HepG2 (cell line): ENCODE data around the gene AXIN2. TPM values are rescaled to one million over a fixed set of nuclear protein-coding genes. Genes with fewer than 3 reads are reported as not detected.

Source experiments
- ATM ChIP-seq: fragments of 450-650 bp; IDR thresholded peaks from 2 replicates; pipeline ENCODE4 v1.7.1; 2017; ENCODE audit warnings: mild to moderate bottlenecking, borderline replicate concordance
- CCDC6 ChIP-seq: sonication (generic); formaldehyde crosslinking; IDR thresholded peaks from 2 replicates; pipeline ENCODE4 v1.8.1; 2022; ENCODE audit warnings: mild to moderate bottlenecking, missing genetic modification reagents, moderate library complexity
- EEA1 ChIP-seq: sonication (generic); formaldehyde crosslinking; IDR thresholded peaks from 2 replicates; pipeline ENCODE4 v1.5.1; 2020; ENCODE audit warnings: mild to moderate bottlenecking, missing genetic modification reagents, borderline replicate concordance
- ERF ChIP-seq: IDR thresholded peaks from 2 replicates; pipeline ENCODE4 v1.6.1; 2018; ENCODE audit warnings: missing biosample characterization, missing genetic modification reagents
- HDAC2 ChIP-seq: sonication (generic); formaldehyde crosslinking; IDR thresholded peaks from 2 replicates; pipeline ENCODE4 v1.4.0; 2020; ENCODE audit warnings: missing genetic modification reagents
- HNF4A ChIP-seq: sonication (generic); formaldehyde crosslinking; IDR thresholded peaks from 2 replicates; pipeline ENCODE4 v1.4.0; 2020; ENCODE audit warnings: missing genetic modification reagents
- MIER3 ChIP-seq: IDR thresholded peaks from 2 replicates; pipeline ENCODE4 v1.6.1; 2016; ENCODE audit warnings: missing compliant biosample characterization, borderline replicate concordance
- MNT ChIP-seq: fragments of 450-650 bp; IDR thresholded peaks from 2 replicates; pipeline ENCODE4 v1.6.1; 2016
- SOX5 ChIP-seq: IDR thresholded peaks from 2 replicates; pipeline ENCODE4 v1.6.1; 2016; ENCODE audit warnings: borderline replicate concordance
- SRSF4 ChIP-seq: fragments of 200-400 bp; formaldehyde crosslinking; IDR thresholded peaks from one replicate; pipeline ENCODE4 v1.6.1; 2018; ENCODE audit warnings: mild to moderate bottlenecking, low read depth, low read length, moderate library complexity; ENCODE audit not compliant: poor library complexity, severe bottlenecking
- TFE3 ChIP-seq: IDR thresholded peaks from 2 replicates; pipeline ENCODE4 v1.6.1; 2016
- ZBTB21 ChIP-seq: sonication (generic); formaldehyde crosslinking; IDR thresholded peaks from 2 replicates; pipeline ENCODE4 v1.4.0; 2020; ENCODE audit warnings: missing genetic modification reagents
- ZNF263 ChIP-seq: sonication (generic); formaldehyde crosslinking; IDR thresholded peaks from 2 replicates; pipeline ENCODE4 v1.4.0; 2020; ENCODE audit warnings: missing genetic modification reagents
- ZNF503 ChIP-seq: sonication (generic); formaldehyde crosslinking; IDR thresholded peaks from 2 replicates; pipeline ENCODE4 v1.4.0; 2020; ENCODE audit warnings: missing genetic modification reagents
- ZNF510 ChIP-seq: sonication (generic); formaldehyde crosslinking; IDR thresholded peaks from 2 replicates; pipeline ENCODE4 v1.4.0; 2020; ENCODE audit warnings: low read depth, mild to moderate bottlenecking, missing genetic modification reagents
- ZNF556 ChIP-seq: sonication (generic); formaldehyde crosslinking; IDR thresholded peaks from 2 replicates; pipeline ENCODE4 v1.4.0; 2020; ENCODE audit warnings: mild to moderate bottlenecking, missing genetic modification reagents, borderline replicate concordance
- ZNF652 ChIP-seq: IDR thresholded peaks from 2 replicates; pipeline ENCODE4 v1.6.1; 2016; ENCODE audit warnings: low read depth, borderline replicate concordance
- polyA plus RNA-seq, 8 experiments: library from polyadenylated mRNA; depleted of rRNA in 3 of 8; stranded (reverse) in 7 of 8; unstranded in 1 of 8; fragments of >200 nt; fragmentation: Illumina TruSeq in 4 of 8; extraction: Trizol in 4 of 8; gene quantifications; 2 replicates each; pipeline versions ENCODE4 v1.2.1 to v1.2.3, GENCODE V29; 2011 to 2016; ENCODE audit warnings: low read depth in 4 of 8, missing spikeins in 1 of 8, mixed read lengths in 1 of 8; ENCODE audit not compliant: insufficient read depth in 1 of 8
- total RNA-seq, 5 experiments: library from RNA; depleted of rRNA; stranded (reverse); fragments of >200 nt; fragmentation: Illumina TruSeq; extraction: Trizol; gene quantifications; 2 replicates each; pipeline ENCODE4 v1.2.3, GENCODE V29; 2016; ENCODE audit warnings: low read depth in 1 of 5
- TF ChIP-seq, protein P1 (sequence below), 2 experiments: IDR thresholded peaks; 2 replicates each; pipeline ENCODE4 v1.6.1; 2011 to 2012; ENCODE audit warnings: low read length in 2 of 2, borderline replicate concordance in 1 of 2, low read depth in 1 of 2, mild to moderate bottlenecking in 1 of 2, moderate library complexity in 1 of 2
- TF ChIP-seq, protein P2 (sequence below): sonication (generic); formaldehyde crosslinking; IDR thresholded peaks from 2 replicates; pipeline ENCODE4 v1.4.0; 2020; ENCODE audit warnings: missing genetic modification reagents, borderline replicate concordance

AXIN2 gene
- total and polyA plus RNA-seq, 2 of the 13 experiments (the other 11 are each of a cell fraction or from before 2014, with no cell fraction given) = 58.6 to 63.4 TPM

DNA sequence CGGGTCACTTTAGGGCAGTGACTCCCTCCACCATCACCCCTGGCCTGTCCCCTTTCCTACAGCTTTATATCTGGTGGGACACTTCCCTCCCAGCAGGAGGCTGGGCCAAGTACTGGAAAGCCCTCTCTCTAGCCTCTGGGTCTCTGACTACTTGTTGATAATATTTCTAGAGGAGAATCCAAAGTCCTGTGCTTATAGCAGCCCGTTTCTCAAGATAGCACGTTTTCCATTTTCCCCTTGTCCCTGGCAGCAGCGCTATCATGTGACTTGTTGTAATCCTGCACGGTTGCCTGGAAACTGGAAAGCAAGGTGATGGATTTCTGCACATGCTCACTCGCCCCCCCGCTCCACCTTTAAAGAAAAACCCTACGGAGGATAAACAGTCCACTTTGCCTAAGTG, 3.3 kb upstream of the AXIN2 start (continued):
- no peak for TF ChIP-seq SRSF4
- TF ChIP-seq EEA1 (CRISPR knock-in tag) = no peak
- TF ChIP-seq ERF (CRISPR knock-in tag) = 0 out of 2 replicates have a peak, but pooled peaks have one; percentile 10
- TF ChIP-seq MIER3 (CRISPR knock-in tag) = 0 out of 2 replicates have a peak, but pooled peaks have one; percentile 23
- TF ChIP-seq HNF4A (CRISPR knock-in tag) = peak; percentile 30
- TF ChIP-seq ZNF503 (CRISPR knock-in tag) = 0 out of 2 replicates have a peak, but pooled peaks have one; percentile 12
- no peak for TF ChIP-seq ZBTB21
- TF ChIP-seq ZNF510 = no peak
- no peak for TF ChIP-seq ATM
- no peak for TF ChIP-seq CCDC6 (CRISPR knock-in tag)
- TF ChIP-seq TFE3 = peak; percentile 90
- TF ChIP-seq, protein P1, sequence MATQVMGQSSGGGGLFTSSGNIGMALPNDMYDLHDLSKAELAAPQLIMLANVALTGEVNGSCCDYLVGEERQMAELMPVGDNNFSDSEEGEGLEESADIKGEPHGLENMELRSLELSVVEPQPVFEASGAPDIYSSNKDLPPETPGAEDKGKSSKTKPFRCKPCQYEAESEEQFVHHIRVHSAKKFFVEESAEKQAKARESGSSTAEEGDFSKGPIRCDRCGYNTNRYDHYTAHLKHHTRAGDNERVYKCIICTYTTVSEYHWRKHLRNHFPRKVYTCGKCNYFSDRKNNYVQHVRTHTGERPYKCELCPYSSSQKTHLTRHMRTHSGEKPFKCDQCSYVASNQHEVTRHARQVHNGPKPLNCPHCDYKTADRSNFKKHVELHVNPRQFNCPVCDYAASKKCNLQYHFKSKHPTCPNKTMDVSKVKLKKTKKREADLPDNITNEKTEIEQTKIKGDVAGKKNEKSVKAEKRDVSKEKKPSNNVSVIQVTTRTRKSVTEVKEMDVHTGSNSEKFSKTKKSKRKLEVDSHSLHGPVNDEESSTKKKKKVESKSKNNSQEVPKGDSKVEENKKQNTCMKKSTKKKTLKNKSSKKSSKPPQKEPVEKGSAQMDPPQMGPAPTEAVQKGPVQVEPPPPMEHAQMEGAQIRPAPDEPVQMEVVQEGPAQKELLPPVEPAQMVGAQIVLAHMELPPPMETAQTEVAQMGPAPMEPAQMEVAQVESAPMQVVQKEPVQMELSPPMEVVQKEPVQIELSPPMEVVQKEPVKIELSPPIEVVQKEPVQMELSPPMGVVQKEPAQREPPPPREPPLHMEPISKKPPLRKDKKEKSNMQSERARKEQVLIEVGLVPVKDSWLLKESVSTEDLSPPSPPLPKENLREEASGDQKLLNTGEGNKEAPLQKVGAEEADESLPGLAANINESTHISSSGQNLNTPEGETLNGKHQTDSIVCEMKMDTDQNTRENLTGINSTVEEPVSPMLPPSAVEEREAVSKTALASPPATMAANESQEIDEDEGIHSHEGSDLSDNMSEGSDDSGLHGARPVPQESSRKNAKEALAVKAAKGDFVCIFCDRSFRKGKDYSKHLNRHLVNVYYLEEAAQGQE (IDR thresholded peaks at IDR 0.05; ENCODE audit: borderline replicate concordance in 1 of 2, low read depth in 1 of 2, low read length in 2 of 2) = no peak
- TF ChIP-seq ZNF652 = no peak
- no peak for TF ChIP-seq ZNF263 (CRISPR knock-in tag)
- no peak for TF ChIP-seq ZNF556 (CRISPR knock-in tag)
- TF ChIP-seq HDAC2 = 0 out of 2 replicates have a peak, but pooled peaks have one; percentile 58
- TF ChIP-seq SOX5 (CRISPR knock-in tag) = peak; percentile 49; the same call in 1 of the 2 replicates
- TF ChIP-seq, protein P2, sequence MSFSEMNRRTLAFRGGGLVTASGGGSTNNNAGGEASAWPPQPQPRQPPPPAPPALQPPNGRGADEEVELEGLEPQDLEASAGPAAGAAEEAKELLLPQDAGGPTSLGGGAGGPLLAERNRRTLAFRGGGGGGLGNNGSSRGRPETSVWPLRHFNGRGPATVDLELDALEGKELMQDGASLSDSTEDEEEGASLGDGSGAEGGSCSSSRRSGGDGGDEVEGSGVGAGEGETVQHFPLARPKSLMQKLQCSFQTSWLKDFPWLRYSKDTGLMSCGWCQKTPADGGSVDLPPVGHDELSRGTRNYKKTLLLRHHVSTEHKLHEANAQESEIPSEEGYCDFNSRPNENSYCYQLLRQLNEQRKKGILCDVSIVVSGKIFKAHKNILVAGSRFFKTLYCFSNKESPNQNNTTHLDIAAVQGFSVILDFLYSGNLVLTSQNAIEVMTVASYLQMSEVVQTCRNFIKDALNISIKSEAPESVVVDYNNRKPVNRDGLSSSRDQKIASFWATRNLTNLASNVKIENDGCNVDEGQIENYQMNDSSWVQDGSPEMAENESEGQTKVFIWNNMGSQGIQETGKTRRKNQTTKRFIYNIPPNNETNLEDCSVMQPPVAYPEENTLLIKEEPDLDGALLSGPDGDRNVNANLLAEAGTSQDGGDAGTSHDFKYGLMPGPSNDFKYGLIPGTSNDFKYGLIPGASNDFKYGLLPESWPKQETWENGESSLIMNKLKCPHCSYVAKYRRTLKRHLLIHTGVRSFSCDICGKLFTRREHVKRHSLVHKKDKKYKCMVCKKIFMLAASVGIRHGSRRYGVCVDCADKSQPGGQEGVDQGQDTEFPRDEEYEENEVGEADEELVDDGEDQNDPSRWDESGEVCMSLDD (CRISPR knock-in tag) = no peak
- TF ChIP-seq MNT = peak; percentile 48
